Peyer's patch (tissue), 4 donors: ENCODE results near the gene ISCA2.

Source experiments
- CTCF ChIP-seq, 6 experiments: fragments of 450-650 bp in 4 of 6; fragments of 200-600 bp in 2 of 6; sonication (generic) in 1 of 6; IDR thresholded peaks; one replicate each; pipeline ENCODE4 v1.5.1; 2017 to 2019; ENCODE audit warnings: antibody characterized with exemption in 6 of 6, mild to moderate bottlenecking in 3 of 6, moderate library complexity in 1 of 6
- POLR2A ChIP-seq, 2 donors: fragments of 450-650 bp; IDR thresholded peaks; one replicate each; pipeline ENCODE4 v1.5.1; 2017; ENCODE audit warnings: antibody characterized with exemption in 2 of 2, mild to moderate bottlenecking in 2 of 2, moderate library complexity in 2 of 2

- TF ChIP-seq CTCF (IDR thresholded peaks at IDR 0.05) (no peak), POLR2A (IDR thresholded peaks at IDR 0.05) (no peak)
Observed at GRCh38 chr14:74504412-74504811, 10.8 kb downstream of the ISCA2 start.
